Suppressor macrophage treated with lipopolysaccharide for 1 hour (primary cell): ENCODE measurements around the gene CNTN4.
"Not testable (repeated sequence)": the region's sequence is repeated elsewhere in the genome, so short reads cannot be mapped to it uniquely, and the experiment has no call there.

Source experiments
- DNase-seq, 3 donors: peaks; one replicate each; pipeline ENCODE4 v3.0.0-alpha.2; 2020 to 2022

The CNTN4 gene

DNA sequence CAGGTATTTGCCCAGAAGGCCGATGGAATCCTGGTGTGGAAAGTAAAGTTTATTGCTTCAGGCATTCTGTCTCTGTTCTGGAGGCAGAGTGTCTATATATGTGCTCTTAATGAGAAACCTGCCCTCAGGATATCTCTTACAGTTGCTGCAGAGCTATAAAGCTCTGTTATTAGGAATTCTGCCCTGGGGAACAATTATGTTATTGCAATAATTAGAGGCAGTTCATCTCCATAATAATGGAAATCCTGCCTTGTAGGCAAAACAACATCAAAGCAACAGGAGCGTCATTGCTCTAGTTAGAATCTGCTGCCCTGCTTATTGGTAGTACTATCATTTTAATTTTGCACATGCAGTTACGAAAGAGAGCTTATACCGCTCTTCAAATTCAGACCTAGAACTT lies 835.9 kb downstream of the CNTN4 start:
- no peak for DNase-seq

DNA sequence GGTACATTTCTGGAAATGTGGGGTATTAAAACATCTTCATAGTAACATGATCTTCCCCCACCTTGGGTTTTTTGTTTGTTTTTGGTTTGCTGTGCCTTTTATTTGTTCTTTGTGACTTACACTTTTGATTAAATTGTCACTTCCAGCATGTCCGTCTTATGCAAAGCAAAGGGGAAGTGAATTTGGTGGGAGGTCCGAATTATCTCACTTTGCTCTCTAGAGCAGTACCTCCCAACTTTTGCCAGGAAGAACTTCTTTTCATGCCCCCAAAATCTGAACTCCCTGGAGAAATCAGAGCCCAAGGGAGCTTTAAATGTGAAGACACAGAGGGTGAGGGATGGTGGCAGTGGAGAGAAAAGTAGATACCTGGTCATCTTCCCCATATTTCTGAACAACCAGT lies 838.4 kb downstream of the CNTN4 start:
- DNase-seq = no peak

DNA sequence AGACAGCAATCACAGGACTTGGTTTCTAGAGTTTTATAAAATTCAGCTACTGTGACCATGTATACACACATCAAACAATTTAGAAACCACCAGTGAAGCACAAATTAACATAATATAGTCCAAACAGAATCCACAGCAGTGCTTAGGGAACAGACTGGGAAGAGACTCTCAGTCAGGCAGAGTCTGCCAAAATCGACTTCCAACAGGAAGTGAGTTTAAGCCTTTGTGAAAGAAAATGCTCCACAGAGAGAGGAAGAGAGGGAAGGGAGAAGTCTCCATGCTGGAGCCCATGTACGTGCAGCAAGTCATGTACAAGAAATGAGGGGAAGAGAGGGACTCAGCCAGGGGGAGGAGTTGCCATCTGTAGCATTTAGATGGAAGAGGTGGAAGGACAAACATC lies 838.9 kb downstream of the CNTN4 start:
- DNase-seq = no peak

DNA sequence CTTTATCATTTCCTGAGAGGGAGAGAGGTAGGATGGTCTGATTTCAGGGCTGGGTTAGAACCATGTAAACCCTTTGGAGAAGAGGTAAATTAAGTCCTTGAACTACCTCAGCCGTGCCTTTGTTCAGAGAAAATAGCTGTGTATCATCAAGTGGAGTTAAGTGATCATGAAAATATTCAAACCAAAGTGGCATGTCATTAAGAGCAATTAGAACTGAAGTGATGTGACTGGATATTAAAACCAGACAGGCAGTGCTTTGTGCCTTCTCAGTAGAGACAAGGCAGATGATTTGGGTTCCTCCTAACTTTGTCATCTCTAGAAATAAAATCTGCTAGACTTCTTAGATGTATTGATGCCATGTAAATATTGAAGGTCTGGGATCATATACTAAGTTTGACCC lies 840.0 kb downstream of the CNTN4 start:
- no peak for DNase-seq

DNA sequence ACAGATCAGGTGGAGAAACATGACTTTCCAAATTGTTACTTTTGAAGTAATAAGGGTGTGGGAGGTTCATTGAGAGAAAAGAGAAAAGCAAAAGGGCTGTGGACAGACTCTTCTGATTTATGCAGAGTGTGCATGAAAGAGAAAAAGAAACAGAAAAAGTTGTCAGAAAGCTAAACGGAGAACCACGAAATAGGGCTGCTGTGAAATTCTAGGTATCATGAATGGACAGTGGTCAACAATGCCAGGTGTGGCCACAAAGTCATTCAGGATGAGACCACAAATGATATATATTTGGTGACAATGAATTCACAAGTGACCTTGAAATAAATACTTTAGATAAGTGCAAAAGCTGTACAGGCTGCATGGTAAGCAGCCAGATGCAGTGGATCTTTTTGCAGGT lies 841.4 kb downstream of the CNTN4 start:
- DNase-seq = no peak

DNA sequence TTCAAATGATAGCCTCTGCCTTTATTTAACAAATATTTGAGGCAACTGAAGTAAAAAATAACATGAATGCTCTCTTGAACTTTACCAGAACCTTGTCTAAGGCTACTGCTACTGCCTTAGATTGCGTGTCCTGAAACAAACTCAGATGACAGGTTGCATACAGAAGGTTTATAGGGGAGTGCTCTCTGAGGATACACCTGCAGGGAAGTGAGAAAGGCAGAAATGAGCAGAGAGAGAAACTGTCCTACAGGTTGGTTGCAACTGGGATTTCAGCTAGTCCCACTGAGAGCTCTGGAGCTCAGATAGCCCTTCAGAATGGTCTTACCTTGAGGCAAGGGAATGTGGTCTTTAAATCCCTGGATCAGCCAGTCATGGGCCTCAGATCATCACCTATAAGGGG lies 846.0 kb downstream of the CNTN4 start:
- no peak for DNase-seq

DNA sequence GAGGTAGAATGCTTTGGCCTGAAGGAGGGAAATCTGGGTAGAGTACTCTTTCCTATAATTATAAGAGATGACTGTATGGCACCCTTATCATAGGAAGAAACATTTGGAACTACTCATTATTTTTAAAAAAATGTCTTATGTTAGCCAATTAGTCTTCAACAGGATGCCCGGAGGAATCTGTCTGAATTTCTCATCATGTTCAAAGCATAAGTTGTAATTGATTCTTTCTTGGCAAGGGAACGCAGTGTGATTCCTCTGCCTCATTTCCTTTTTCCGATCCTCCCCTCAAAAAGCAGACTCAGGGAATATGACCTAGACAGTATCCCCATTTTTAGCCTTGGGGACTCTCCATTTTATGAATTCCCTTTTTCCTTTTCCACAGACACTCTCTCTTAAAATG lies 846.5 kb downstream of the CNTN4 start:
- no peak for DNase-seq

DNA sequence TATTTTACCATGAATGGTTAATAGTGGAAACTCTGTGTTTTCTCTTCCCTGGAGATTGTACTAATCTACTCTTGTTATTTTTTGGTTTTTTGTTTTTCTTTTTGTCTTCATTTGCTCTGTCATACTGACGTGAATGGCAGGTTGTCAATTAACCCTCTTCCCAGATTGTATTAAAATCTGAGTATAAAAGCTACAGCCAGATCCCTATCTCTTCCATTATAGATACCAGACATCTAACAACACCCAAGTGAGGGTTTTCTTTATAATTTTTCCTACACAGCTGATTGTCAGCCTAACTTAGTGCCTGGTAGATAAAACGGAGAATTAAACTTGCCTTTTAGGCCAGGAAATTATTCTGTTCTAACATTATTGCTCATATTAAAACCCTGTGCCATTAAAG lies 848.9 kb downstream of the CNTN4 start:
- no peak for DNase-seq

DNA sequence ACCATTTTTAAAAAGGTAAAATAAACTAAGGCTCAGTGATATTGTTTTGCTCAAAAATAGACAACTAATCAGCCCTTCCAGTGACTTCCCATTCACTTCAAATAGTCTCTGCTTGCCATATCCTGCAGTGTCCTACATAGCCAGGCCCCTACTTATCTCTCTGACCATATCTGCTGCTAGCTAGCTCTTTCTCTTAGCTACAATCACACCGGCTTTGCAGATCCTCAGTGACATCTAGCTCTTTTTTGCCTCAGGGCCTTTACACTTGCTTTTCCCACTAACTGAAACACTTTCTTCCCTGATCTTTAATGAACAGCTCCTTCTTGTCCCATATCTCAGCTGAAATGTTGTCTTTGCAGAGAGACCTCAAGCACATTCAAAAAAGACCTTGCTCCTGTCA lies 850.2 kb downstream of the CNTN4 start:
- no peak for DNase-seq

DNA sequence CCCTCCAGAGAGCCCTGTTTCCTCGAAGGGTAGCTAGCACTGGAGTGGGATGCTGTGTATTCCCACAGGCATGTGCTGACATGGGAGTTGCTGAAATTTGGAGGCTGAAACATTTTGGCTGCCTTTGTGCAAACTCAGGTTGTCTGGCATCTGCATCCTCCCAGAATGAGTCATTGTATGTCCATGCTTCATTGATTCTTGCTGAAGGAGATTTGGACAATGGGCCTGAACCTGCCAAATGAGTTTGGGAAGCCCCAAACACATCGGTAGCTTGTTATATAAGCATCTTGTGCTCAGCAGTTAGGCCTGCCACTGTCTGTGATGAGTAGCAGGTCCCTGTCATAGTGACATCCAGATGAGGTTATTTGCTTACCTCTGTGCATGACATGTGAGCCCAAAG lies 851.5 kb downstream of the CNTN4 start:
- DNase-seq = no peak

DNA sequence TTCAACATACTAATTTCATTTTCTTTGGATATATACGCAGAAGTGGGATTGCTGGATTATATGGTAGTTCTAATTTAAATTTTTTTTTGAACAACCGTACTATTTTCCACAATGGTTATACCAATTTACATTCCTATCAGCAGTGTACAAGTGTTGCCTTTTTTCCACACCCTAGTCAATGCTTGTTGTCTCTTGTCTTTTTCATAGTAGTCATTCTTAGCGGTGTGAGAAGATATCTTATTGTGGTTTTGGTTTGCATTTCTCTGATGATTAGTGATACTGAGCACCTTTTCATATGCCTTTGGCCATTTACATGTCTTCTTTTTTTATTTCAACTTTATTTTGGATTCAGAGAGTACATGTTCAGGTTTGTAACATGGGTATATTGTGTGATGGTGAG lies 858.4 kb downstream of the CNTN4 start:
- DNase-seq = no peak

DNA sequence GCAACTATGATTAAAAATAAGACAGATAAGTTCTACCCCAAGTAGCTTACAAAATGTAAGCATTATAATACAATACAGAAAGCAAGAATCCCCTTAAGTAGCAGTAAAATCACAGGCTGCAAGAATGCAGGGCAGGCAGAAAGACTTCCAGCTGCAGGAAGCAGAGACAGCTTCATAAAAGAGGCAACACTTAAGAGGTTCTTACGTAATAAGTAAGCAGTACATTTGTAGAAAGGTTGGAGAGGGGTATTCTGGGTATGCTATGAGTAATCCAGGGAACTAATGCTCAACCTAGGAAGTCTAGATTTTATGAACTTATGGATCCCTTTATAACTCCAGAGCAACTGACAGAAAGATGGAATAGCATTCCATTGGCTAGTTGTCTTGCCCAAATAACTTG lies 859.9 kb downstream of the CNTN4 start:
- no peak for DNase-seq

DNA sequence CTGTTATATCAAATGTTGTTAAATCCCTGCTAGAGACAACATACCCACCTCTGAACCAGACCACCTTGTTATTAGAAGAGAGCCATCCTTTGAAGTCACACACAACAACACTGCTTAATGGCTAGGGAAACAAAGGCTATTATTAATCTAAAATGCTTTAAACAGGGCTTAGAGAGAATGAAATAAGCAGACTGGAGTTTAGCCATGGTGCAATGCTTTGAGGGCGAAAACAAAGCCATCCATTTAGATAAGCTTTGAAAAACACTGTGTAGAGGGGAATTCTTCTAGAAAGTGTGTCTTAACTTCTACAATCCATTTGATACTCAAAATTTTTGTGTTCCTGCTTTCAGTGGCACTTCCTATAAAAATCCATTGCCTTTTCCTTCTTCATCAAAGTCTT lies 862.9 kb downstream of the CNTN4 start:
- DNase-seq = no peak

DNA sequence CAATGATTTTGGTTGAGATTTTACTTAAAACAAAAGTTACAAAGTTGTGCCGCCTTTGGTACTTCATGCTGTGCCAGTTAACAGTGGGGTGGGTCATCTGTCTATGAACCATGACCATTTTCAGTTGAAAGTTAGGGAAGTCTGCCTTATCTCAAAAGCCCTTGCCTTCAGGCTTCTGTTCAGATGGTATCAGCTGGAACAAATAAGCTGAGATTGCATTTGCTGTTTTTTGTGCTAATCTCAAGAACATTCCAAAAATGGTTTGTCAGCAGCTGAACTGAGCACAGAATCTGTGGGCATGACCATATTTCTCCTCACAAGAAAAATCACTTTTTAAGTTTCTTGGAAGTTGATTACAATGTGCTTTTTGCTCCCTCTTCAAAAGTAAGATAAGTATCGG lies 869.2 kb downstream of the CNTN4 start:
- DNase-seq = no peak

DNA sequence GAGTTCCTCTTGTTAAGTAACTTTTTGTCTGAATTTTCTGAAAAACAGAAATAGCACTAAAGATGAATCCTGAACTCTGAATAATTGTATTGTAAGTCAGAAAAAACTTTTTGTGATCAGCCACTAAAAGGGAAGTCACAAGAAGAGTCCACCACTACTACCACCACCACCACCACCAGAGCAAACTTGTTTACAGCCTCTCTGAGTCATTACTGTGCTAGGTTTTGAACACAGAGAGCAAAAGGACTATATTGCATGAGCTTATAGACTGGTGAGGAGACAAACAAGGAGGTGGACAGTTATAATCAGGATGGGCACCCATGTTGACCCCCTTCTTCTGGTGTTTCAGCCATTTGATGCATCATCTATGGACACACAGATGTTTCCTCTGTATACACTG lies 869.8 kb downstream of the CNTN4 start:
- DNase-seq = no peak

DNA sequence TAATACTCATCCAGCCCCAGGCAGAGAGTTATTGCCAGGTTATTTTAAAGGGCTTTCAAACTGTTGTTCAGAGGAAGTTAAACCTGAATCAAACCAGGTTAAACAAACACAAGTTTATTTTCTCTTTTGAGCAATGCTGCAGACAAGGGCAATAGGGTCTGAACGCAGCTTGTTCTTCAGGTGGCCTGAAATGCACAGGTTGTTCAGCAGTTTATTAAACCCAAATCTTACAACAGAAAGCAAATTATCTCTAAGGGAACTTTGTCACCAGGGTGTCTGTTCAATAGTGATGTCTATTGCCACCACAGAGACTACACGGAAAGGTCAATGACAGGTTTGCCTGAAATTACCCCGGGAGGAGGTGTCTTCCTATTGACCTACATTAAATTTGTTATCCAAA lies 877.5 kb downstream of the CNTN4 start:
- DNase-seq = no peak

DNA sequence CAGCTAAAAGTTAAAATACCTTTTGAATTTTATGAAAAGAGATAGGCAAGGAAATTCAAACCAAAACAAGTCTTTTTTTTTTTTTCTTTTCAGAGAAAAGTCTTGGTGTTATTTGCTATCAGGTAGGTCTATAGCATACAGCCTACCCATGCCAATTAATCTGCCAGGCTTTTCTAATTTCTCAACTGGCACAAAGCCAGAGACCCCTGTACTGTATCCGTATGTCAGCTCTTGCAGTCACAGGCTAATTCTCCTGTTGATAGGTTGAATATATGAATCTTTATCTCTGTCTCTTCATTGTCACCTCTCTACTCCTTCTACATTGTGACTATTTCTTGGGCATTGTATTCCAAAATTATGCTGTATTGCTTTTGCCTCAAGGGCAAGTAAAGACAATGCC lies 878.1 kb downstream of the CNTN4 start:
- no peak for DNase-seq

DNA sequence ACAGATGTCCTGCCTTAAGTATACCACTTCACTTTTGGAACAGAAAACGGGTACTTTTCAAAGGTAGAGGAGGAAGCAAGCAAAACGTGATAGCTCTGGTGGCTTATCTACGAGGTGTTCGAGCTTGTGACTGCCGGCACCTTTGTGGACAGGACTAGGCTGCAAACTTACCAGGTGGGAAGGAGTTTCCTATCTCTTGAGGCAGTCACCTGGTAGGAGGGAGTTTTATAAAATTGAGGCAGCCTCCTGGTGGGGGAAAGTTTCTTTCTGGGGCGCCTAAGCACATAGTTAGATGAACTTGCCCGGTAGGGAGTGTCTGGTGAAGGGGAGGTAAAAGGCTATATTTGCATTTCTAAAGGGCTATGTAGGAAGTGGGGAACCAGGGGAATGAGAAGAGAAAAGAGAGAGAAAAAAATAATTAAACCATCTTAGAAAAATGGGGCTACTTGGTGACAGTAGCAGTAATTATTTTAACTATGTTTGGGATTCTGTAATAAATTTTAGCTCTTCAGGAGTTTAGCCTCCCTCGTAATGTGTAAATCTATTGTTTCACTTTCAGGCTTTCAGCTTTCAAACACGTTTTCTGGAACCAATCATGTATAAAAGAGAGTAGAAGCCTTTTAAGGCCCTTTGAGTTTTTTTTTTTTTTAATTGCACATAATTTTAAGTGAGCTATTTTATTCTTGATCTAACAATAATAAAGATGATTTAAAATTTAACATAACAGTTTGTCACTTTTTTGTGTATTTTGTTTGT lies 880.5 kb downstream of the CNTN4 start:
- no peak for DNase-seq

DNA sequence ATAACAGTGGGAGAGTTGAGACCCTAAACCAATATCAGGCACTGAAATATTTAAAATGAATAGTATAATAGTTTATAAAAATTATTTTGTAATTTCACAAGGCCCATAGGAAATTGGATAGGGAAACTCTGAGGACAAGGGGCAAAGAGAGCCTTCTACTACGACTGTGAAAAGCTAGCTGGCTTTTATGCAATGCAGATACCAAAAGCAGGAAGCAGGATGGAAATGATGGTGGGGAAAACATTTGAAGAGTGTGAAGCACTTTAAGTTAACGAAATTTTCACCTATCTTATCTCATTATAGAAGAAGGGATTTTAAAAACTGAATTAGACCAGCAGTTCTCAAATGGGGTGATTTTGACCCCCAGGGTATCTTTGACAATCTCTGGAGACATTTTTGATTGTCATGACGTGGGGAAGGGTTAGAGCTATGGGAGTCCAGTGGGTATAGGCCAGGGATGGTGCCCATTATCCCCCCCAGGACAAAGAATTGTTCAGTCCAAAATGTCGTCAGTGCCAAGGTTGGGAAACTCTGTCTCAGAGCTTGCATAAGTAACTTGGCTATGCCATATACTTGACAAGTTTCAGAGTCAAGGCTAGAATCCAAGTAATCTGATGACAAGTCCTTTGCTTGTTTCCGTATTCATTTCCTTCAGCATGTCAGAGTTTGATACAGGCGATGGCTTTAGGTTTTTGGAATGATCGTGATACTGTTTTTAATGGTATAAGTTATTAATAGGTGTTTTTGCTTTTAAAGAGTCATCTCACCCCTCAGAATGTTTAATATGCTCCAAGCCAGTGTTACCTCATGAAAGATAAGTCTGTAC lies 885.6 kb downstream of the CNTN4 start:
- DNase-seq = no peak

DNA sequence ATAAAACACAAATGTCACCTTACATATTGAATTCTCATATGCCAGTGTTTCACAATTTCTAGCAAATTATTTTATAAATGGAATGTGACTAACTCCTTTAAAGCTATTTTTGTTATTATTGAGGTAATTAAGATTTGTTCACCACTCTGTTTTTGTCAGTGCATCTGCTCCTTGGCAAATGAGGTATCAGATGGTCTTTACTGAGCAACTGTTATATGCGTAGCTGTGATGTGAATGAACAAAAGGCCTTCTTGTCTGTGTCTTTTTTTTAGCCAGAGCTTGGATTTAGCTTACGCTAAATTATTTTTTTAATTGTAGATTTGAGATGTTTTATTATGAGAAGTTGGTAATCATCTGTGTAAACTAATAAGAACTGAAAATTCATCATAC lies 886.2 kb downstream of the CNTN4 start:
- DNase-seq = no peak

DNA sequence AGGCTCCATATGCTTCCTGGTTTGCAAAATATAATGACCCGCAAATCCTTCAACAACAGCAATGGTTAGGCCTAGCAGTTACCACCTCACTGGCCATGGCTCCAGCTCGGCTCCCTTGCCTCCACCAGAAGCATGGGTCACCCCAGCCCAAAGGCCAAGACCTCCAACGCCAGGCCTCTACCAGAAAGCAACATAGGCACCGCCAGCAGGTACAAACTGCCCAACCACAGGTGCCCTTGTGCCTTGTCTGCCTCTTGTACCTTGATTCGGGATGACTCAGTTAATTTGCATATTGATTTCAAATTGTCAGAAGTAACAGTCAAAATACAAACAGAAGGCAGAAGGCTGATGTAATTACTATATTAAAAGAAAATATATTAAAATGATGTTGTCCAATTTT lies 886.8 kb downstream of the CNTN4 start:
- no peak for DNase-seq

DNA sequence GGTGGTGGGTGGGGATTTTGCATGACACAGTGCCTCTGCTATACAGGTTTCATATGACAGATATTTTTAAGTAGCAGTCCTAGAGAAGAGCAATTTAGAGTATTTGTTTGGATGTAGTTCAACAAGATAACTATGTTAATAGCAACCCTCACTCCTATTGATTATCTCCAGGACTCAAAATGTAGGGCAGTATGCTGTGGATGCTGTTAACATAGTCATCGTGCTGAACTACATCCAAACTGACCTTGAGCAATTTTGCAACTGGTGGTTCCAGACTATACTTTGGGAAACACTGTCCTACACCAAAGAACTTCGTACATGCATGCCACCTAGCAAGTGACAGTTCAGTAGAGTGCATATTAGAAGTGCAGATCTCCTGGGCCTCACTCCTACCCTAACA lies 893.9 kb downstream of the CNTN4 start:
- DNase-seq = no peak

DNA sequence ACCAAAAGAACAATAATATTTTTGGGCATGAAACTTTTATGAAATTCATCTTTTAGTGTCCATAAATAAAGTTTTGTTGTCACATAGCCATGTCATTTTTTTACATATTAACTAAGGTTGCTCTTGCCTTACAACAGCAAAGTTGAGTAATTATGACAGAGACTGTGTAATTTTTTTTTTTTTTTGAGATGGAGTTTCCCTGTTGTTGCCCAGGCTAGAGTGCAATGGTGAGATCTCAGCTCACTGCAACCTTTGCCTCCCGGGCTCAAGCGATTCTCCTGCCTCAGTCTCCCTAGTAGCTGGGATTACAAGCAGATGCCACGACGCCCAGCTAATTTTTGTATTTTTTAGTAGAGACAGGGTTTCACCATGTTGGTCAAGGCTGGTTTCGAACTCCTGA lies 894.5 kb downstream of the CNTN4 start:
- DNase-seq = not testable (repeated sequence)

DNA sequence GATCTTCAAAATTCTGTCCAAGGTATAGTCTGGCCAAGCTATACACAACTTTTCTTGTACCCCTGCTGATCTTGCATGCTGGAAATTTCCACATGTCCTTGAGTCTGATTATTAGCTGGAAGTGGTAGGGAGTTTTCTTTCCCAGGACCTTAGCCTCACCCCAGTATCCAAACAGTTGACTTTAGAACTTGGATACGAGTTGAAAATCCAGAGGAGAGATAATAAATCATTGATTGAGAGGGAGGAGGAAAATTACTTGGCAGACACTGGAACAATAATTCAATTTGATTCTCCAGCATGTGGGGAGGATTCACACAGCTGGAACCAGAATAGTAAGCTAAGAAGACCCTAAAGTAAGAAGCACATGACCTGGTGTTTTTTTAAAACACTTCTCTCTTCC lies 895.1 kb downstream of the CNTN4 start:
- DNase-seq = no peak

DNA sequence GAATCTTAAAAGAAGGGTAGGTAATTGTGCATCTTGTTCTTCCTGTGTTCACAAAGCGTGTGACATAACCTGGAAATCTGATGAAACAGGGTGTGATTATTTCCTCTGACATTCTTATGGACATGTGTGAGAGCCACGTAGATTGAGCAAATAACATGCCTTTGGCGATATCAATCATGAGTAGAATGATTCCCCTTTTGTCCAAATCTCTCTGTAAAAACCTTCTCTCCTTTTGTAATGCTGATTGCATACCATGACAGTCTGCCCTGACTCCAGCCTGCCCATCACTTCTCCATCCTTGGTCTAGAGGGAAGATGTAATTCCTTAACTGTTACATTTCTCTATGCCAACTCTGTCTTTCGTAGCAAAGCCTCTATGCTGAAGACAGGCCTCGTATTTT lies 896.5 kb downstream of the CNTN4 start:
- no peak for DNase-seq
